ENCODE data around the gene NRP1. TPM values are rescaled to one million over a fixed set of nuclear protein-coding genes. Genes with fewer than 3 reads are reported as not detected.

NRP1 gene
- total RNA-seq, 1 donor from 2014 or later, result 178 TPM

DNA sequence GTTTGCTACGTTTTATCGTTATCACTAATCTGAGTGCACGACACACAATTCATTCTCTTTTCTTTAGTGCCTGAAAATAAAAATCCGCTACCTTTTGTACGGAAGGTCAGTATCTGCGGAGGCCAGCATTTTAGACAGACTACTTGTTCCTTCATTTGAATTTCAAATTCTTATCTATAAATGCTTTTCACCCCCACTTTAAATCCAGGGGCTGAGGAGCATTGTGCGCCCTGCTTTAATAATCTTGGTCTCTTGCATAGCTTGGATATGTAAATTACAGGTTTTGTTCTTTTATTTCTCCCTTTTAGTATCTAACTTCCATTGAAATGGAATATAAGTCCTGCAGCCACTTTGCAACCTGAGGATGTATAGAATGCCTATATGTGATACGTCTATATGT lies 44.7 kb downstream of the NRP1 start:
- DNase-seq, result no peak

DNA sequence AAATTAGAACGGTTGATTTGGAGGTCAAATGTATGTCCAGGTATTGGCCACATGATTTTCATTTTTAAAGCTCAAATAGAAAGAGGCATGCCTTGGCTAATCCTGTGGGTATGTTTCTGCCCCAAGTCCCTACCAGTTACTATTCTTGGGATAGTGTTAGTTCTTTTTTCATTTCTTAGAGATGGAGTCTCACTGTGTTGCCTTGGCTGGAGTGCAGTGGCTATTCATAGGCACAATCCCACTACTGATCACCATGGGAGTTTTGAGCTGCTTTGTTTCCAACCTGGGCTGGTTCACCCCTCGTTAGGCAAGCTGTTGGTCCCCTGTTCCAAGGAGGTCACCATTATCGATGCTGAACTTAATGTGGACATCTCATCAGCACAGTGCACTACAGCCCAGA lies 46.3 kb downstream of the NRP1 start:
- no peak for DNase-seq

DNA sequence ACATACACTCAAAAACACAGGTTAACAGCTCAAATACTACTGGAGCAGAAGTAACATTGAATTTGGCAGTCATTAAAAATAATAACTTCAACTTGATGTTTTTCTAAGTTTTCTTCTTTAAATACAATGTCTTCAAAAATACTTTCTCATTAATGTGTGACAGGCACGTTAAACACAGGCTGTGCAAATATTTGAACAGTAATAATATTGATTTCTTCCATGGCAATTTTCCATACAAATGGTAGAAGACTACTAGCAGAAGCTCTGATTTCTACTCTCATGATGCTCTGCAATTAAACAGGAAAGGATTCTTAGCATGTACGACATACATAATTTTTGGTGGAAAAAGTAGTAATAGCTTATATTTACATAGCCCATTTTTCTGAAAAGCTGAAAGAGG lies 47.4 kb downstream of the NRP1 start:
- no peak for DNase-seq

DNA sequence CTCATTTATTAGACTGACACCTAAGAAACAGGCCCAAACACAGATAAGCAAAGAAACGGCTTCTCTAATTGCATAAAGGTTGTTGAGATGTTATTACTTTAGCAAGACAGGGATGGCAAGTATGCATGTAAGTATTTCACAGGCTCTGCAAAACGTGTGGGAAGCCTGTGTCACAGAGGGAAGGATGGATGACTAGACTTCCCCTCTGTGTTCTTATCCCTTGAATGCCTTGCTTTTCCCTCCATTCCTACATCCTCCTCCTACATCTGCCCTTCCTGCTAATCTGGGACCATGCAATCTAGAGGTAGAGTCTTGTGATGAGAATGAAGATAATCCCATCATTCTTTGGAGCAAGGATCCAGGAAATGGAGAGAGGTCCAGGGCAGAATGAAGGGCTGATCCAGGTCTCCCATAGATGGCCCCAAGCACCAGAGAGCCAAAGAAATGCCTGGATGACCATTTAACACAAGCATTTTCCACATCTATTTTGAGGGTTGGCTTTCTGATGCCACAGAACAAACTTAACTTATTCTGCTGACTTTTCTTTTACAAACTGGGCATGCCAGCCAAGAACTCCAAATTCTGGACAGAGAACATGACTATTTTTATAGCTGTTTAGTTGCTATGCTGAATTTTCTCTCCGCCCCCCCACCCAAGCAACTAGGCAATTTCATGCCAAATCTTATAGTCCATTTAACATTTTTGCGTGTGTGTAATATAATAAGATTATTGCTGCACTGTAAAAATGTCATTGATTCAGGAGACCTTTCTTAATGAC lies 48.1 kb downstream of the NRP1 start:
- DNase-seq, result peak; percentile 48

DNA sequence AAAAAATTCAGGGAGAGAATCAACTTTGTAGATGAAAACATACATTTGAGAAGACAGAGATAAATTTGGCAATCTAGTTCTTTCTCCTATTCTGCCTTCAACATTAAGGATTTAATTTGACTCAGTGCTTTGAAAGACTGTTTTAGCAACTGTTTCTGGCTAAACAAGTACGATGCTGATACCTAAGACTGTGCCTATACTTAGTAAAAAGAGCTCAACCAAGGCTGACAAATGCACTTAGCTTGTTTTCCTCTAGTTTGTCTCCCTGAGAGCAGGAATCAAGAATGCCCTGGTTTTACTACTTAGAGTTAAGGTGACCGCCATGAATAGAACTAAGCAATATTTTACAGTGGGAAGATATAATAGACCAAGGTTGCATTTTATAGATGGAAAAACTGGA lies 49.5 kb downstream of the NRP1 start:
- DNase-seq, result no peak

DNA sequence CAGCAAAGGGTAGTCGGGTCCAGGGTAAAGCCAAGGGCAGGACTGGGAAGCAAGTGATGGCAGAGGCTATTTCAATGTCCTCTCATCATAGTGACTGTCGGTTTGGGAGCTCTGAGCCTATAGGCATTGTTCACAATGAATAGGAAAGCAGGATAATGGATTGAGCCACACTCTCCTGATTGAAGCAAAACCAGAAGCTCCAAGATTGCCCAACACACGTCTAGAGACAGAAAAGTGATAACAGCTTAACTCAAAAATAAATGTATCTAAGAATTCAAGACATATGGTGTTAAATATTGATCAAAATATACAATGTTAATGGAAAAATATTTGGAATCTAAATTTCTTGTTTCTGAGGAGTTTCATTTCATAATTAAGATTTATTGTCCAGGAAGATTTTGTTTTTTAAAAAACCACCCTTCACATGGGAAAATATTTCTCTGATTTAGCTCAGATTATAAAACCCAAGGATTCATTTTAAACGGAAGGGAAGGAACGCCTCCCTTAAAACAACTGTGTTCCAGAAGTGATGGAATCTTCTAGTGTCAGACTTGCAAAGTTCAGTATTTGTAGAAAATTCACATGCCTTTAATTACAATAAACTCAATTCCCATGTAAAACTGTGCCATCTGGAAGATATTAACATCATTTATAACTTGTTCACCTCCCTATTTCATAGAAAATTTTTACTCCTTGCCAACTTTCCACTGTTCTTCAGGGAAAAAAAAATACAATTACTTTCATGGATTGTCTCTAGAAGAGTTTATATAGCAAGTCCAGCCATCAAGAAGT lies 54.5 kb downstream of the NRP1 start:
- no peak for DNase-seq

DNA sequence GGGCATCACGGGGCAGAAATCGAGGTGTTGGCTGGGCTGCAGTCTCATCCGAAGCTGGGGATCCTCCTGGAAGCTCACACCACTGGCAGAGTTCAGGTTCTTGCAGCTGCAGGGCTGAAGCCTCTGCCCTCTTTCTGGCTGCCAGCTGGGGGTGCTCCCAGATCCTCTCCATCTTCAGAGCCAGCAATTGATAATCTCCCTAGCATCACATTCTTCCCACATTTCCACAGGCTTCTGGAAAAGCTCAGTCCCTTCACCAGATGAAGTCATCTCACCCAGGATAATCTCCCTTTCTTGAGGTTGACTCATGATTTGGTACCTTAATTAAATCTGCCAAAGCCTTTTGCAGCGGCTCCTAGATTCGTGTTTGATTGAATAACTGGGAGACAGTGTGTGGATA lies 55.2 kb downstream of the NRP1 start:
- DNase-seq, result no peak

DNA sequence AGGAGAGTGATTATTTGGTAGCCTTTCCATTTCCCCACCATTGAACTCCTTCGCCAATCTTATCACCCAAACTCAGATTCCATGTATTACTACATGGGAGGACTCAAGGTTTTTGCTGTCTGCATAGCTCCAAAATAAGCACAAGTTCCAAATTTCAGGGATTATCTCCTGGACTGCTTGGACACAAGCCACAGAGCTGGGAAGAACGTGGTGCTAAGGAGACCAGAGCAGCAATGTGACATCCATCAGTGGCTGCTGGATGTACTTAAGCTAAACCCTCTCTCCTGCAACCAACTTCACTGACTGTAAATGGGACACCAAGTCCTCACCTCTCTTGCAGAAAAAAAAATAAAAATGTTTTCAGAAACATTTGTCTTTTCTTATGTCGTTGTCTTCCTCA lies 56.3 kb downstream of the NRP1 start:
- no peak for DNase-seq

DNA sequence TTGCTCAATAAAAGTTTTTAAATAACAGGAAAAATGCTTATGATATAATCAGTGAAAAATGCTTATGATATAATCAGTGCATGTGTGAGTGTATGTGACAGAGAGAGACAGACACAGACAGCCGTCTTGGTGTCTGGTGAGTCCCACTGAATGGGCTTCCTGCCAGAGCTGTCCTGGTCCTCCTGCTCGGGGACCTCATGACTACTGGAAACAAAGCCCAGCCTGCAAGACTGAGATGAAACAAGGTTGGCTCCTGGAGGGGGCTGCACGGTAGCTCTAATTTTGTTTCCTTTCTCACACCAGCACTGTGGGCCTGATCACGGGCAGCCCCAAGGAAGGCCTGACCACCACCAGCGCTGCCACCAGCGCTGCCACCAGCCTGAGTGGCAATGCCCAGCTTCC lies 57.3 kb downstream of the NRP1 start:
- DNase-seq, result peak; percentile 73

DNA sequence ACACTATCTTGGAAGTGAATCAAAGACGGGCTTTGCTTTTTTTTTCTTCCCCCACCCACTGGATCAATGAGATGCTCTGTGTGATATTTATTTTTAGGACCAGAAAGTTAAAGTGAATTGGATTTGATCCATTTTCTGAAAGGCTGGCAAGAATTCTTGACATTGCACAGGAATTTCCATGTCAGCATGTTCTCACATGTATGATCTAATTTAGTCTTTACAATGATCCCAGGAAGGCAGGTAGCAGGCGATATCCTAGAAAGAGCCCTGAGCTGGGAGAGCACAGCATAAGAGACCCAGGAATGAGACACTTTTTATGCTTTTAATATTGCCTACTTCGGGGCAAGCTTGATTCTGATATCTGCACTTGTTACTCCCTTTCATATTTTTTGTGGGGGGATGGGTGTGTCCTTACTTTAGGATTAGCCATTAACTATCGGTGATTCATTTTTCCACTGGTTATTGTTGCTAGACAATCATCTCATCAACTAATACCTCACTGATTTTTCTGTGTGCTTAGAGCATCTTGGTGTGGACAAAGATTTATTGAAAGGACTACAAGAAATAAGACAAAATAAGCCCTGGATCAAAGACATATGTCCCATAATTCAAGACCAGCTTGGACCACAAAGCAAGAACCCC lies 58.1 kb downstream of the NRP1 start:
- DNase-seq, result peak; percentile 40

DNA sequence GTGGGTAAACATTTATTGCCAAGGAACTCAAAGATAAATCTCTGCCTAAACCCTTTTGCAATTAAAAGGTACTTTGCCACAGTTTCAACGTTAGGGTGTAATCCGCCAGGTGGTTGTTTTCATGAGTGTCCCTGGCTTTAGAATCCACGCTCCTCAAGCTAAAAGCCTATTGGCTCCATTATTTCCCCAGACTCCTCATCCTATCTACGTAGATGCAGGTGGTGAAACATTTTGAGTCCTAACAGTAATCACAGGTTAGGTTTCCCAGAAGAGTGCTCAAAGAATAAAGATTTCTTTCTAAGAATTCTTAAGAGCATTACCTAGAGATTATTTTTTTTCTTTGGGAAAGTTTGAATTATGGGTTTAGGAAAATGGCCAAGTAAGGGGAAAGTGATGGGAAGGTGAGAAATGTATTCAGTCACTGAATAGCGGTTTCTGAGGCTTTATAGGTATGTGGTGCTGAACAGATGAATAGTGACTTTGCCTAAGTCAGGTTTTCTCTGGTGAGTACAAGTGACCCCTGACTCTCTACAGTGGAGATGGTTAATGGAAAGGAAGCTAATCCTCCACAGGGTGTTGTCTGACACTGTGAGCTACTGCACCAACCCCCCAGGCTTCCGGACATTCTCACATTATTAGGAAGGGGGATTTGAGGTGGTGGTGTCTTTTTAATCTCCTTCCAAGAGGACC lies 60.2 kb downstream of the NRP1 start:
- DNase-seq, result no peak

DNA sequence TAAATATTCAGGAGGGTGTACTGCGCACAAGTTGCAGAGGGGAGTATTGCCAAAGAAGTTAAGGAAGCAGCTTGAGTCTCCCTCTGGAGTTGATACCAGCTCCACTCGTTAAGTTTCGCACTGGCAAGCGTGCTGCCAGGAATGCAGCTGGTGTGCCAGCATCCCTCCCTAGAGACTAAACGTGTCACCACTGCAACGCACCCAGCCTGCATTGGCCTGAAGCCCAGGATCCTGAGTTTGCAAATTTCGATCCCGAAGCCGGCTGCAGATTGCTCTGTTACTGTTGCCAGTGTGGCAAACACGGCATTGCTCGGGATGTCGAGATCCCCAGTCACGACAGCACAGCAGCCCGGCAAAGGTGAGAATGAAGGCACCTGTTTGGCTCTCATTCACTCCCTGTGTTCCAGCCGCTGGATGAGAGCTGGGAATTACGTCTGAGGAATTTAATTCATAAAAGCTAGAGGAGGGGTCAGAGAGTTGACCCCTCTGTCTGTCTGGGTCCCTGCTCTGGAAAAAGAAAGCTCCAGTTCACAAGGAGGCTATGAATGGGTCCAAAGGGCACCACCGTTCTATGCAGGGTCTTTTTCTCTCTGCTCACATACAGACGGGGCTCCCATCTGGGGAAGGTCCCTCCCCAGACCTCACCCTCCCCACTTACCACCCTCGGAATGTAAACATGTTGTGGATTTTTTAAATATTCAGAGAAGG lies 61.0 kb downstream of the NRP1 start:
- DNase-seq, result peak; percentile 94

DNA sequence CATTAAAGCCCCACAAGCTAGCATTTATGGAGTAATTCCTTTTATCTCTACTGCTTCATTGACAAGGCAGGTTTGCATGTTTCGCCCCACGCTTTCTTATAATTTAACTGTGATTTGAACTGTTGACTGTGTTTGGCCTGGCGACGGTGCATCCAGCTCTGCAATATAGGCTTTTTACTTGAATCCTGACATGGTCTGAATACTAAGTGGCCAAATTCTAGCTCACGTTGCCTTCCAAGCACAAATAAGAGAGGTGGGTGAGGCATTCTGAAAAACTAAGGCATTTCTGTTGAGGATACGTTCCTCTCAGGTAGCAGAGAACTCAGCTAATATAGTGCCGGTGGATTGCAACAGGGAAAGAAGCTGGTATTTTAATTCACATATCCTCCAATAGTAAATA lies 61.8 kb downstream of the NRP1 start:
- DNase-seq, result no peak

DNA sequence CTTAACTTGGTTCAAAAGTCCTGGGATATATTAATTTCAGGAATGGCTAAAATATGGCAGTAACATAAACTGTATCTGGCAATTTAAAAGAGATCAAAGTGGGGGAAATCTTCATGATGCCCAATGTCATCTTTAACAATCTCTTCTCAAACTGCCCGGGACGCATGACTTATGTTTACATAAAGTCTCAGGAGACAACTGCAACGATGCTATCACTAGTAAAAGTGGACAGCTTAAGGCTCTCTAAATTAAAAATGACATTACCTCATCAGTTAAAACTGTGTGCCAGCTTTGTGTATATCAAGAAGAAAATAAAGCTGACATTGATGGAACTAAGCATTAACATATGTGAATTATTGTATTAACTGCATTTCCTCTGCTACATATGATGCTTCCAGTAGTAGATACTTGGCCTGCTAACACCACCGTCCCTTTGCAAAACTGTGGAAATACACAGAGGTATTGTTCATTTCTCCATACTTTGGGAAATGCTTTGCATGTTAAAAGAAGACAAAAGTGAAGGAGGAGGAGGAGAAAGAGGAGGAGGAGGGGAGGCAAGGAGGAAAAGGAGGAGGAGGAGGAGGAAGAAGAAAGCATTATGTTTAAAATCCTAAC lies 62.4 kb downstream of the NRP1 start:
- no peak for DNase-seq

DNA sequence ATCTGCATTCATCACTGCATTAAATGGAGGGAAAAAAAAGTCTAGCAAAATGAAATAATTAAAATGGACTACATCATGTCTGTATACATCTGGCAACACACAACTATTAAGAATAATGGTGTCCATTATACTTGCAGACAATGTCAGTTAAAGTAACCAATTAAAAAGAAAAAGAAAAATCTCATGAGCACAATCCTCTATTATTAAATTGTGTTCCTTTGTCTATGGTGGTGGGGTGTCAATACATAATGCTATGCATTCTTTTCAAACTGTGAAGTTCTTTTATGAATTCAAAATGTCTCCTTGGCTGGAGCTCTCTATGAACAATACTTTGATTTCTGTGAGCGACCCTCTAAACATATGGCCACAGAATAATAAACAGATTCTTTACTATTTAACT lies 63.5 kb downstream of the NRP1 start:
- DNase-seq, result no peak

DNA sequence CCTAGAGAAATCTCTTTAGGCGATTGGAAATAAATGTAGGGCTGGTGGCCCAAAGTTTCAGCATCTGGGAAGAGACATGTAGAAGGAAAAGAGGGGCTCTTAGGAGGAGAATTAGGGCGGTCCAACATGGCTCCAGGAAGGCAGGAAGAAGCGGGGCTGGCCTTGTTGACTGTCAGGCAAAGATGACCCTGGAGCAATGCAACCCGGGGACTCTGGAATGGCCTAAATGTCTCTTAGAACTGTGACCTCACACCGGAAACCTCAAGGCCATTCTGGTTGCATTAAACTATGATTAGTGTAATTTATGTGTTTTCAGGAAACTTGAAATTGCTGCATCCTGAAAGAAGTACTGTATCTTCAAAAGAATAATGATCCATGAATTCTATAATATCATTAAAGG lies 66.8 kb downstream of the NRP1 start:
- DNase-seq, result peak; percentile 43

DNA sequence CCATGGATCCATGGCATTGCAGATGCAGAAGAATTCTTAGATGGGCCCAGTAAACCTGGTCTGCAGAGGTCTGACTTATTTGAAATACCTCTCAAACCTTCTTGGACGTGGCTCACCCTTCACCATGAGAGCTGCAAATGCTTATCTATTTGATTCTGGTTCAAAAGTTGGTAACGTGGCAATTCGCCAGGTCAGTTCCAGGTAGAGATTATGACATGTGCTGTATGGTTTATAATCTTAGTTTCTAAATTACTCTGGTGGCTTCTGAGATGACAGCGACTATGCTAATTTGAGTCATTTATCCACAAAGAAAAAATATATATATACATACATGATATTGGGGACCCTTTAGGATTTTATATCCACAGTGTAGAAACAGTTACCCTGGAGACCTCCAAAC lies 68.8 kb downstream of the NRP1 start:
- no peak for DNase-seq

DNA sequence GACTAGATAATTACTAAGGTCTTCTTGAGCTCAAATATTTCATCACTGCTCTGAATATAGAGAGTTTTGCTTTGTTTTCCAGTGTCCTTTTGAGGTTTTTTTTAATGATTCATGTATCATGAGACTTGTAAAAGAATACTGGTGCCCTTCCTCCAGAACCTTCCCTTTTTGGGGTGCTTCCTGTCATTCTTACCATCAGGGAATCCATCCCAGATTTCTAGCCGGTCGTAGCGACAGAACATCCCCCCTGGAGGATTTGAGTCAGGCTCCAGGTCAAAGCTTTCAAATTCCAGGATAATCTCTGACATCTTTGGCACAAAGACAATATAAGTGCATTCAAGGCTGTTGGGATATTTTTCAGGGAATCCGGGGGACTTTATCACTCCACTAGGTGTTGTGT lies 71.0 kb downstream of the NRP1 start:
- DNase-seq, result peak; percentile 81

DNA sequence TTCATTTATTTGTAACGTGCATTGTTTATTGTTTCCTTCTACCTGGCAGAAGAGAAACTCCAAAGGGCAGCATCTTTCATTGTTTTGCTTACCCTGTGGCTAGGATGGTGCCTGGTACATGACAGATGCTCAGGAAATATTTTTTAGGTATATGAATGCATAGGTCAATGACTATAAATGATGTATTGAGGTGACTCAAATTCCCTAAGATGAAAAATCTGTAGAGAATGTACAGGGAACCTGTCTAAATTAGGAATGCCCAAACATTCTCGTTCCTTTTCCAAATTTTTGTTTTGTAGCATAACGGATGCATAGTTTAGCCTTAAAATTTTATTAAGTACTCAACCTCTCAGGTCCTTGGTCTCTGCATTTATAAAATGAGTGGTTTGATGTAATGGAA lies 71.6 kb downstream of the NRP1 start:
- no peak for DNase-seq

DNA sequence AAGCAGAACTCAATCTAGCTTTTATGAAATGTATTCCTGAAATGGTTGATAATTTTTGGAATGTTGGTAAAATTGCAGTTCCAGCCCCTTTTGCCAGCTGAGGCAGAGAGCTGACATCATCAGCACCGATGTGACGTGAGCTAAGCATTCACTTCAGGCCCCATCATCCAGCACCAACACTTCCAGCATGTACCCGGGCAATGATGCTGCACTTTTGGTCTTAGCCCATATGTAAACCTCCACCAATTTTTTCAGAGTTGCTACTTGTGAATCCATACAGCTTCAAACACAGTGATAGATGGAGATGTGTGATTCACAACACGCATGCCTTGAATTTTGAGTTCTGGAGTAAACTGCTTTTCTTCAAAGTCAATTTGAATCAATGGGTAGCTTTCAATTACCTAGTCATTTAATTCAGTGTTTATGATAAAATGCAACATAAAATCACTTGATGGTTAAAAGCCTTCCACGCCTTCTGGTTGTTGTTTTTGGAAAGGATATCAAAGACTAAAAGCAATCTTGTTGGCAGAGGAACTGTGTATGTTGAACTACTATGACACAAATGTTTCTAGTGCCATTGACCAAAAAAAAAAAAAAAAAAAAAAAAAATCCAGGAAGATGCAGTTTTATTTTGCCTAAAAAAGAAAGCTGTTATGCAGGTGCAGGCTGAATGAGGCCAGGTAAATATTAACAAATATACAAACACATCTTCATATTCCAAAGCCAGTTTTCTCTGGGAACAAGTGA lies 73.9 kb downstream of the NRP1 start:
- DNase-seq, result no peak

DNA sequence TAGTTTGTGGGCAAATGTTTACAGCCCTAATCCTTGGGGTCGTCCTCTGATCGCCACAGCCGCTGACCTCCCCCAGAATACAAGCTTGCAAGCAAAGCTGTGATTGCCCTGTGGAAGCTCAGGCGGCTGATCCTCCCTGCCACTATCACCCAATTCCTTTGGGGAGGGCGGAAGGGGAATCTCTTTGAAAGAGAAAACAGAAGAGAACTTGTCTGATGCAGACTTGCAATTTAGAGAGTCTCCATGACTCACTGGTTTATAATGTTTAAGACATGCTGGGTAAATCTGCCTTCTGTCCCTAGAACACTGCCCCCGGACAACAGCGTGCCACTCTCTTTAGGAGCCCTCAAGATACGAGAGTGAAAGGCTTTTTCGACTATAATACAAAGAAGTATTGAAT lies 75.5 kb downstream of the NRP1 start:
- DNase-seq, result no peak

Measured in dermis blood vessel endothelial cell (primary cell).